ENCODE measurements around the gene BBC3.

The BBC3 gene

DNA sequence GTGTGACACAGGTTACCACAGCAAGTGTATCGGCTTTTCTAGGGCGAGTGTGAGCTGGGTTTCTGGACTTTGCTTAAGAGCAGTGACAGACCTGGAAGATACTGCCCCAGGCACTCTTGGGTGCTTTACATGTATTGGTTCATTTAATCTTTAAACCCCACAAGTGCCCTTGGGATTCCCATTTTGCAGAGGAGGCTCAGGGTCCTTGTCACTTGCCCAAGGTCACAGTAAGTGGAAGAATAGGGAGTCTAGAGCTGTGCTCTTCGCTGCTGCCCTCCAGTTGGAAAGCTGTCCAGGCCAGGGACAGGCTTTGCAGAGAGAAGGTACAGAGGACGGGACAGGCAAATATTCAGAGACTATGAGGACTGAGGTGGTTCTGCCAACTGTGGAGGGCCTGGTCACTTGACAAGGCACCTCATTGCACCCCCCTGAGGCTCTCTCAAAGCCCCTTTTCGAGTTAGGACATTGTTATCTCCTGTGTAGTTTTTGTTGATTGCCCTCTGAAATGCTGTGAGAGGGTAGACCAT lies 42.4 kb downstream of the BBC3 start:
- DNase-seq, result no peak

- DNase-seq, result no peak
These were observed 43.2 kb downstream of the BBC3 start for GRCh38 chr19:47187797-47188196.

- no peak for DNase-seq
These were observed 43.7 kb downstream of the BBC3 start for GRCh38 chr19:47187335-47187655.

DNA sequence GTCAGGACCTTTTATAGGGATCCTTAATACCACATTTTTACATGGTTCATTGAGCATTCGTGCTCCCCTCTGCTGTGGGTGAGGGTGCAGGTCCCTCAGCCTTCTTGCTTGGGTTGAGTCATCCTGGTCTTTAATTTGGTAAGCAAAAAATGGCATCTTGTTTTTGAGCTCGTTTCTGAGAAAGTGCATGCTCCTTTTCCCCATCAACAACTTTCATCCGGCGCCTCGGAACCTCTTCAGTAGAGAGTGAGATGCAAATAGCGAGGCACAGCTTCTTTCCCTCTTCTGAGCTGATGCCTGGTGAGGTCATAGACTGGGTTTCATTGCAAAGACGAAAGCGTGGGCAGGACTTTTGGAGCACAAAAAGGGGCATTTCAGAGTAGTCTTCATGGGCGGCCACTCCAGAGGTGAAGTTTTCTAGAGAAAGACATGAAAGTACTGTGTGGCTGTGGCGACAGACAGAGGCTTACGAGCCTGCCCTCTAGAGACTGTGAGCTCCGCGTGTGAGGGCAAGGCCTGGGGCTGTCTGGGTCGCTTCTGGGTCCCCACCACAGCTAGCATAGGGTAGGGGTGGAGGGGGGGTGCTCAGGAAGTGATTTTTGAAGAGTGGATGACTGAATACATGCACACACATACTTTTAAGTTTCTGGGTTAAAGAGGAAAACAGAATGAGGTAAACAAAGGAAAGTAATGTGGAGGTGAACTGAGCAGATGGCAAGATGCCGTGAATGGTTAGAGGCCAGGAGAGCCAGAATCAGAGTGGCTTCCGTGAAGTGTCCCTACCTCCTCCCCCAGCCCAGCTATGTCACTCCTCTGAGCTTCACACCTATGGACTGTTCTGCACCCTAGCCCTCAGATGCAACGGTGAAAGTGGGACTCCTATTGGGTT lies 44.3 kb downstream of the BBC3 start:
- no peak for DNase-seq

- no peak for DNase-seq
These were observed 47.4 kb downstream of the BBC3 start for GRCh38 chr19:47183601-47184000.

DNA sequence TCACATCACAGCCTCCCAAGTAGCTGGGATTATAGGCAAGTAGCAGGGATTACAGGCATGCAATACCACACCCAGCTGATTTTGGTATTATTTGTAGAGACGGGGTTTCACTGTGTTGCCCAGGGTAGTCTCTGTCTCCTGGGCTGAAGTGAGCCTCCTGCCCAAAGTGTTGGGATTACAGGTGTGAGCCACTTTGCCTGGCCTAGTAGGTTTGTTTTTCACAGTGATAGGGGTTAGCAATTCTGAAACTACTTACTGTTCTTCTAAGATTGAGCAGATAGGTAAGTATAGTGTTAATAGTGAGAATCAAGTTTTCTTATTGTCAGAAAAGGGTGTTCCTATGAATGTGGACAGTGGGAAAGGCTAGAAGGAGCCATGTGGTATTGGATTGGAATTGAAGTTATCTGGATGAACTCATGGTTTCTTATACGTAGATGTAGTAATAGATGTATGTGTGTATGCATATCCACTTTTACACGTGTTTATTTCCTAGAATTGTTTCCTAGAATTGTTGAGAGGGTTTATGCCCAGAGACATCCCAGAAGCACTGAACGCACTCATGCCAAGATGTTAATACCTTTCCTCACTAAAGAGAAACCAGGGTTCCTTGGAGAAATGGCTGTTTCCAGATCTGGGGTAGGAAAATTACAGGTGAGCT lies 51.2 kb downstream of the BBC3 start:
- DNase-seq, result no peak

DNA sequence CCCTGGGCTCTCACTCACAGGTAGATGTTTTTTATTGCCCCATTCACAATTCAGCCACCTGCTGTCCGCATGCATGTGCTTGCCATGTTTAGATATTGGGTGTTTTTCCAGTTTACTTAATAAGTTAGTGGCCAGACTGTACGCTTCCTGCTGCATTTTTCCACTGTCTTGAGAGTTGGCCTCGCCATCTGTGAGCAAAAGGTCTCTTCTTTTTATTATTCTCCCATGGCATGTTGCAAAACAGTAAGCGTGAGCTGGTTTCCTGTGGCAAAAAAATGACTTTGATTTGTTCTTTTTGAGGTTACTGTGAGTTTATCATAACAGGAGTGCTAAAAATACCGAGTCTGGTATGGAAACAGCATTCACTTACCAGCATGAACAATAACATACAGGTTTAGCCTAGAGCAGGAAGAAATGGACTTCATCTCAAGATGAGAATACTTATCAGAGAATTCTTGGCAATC lies 54.3 kb downstream of the BBC3 start:
- no peak for DNase-seq

- DNase-seq, result no peak
These were observed 54.9 kb downstream of the BBC3 start for GRCh38 chr19:47176071-47176626.

- no peak for DNase-seq
These were observed 58.1 kb downstream of the BBC3 start for GRCh38 chr19:47172666-47173455.

Measured in NCI-H1417 treated with DMSO at 0.1 percent for 48 hours (cell line).